ENCODE measurements around the gene ACTMAP.

ACTMAP gene

DNA sequence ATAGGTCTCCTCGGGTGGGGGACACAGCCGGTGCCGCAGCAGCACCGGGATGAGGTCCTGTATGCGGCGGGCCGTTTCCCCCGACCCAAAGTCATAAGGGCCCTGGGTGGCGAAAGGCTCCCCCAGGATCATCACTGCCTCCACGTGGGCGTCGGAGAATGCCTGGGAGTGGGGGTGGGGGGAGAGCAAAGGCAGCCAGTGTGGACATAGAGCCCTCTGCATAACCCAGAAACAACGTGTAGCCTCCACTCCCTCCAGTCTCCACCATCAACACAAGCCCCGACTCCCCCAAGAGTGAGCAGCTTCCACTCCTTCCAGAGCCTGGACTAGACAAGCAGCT, 58.1 kb downstream of the ACTMAP start:
- no peak for DNase-seq

DNA sequence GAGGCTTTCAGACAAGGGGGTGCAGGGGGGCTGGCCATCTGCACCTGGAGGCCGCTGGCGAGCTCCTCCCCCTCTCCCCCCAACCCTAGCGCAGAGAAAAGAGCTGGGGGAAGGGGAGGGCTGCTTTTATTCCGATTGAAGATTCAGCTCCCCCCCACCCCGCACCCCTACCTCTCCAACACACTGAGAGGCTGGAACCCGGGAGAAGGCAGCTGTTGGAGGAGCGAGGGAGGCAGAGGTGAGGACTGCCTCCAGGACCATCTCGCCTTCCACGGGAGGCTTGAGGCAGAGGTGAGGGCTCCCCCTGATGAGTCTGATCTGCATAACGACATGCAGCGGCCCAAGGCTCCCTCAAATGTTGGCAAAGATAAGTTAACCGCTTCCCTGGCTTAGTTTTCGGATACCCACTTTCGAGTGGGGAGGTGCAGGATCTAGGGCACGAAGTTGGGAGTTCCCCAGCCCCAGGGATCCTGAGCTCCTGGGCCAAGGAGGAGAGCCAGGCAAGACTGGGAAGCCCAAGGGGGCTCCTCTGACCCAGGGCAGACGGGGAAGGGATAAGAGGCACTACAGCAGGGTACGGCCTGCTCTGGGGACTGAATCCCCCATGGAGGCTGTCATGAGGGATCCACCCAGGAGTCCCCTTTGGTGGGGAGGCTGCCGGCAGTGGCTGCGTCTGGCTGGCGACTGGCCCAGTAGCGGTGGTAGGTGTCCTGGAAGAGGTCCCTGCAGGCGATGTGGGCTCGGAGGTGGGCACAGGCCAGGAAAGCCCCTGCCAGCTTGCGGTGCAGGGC, 58.7 kb downstream of the ACTMAP start:
- DNase-seq = peak; percentile 96

Data from NCI-H2171 treated with DMSO at 0.1 percent for 48 hours (cell line).